PC-3 (cell line): ENCODE measurements around the gene MED26.

Source experiments
- CTCF ChIP-seq: fragments of 300-600 bp; sonication (generic); conservative IDR thresholded peaks from 2 replicates; pipeline ENCODE4 v1.5.1; 2017; ENCODE audit warnings: antibody characterized with exemption, low read depth, mild to moderate bottlenecking, low read length
- EZH2phosphoT487 ChIP-seq: fragments of 300-600 bp; sonication (generic); IDR thresholded peaks from 2 replicates; pipeline ENCODE4 v1.6.1; 2018; ENCODE audit warnings: mild to moderate bottlenecking, antibody characterized with exemption, low read length, borderline replicate concordance

- TF ChIP-seq CTCF (no peak), EZH2phosphoT487 (no peak)
These were observed 96.7 kb downstream of the MED26 start for GRCh38 chr19:16531380-16531669.
